HG02938 (cell line): ENCODE data around the gene KSR2.
"Not testable (repeated sequence)": the region's sequence is repeated elsewhere in the genome, so short reads cannot be mapped to it uniquely, and the experiment has no call there.

ENCODE experiments used
- ATAC-seq: cut with Tn5 transposase; IDR thresholded peaks from one replicate; pipeline ENCODE4 v1.9.1; 2021; ENCODE audit warnings: mild to moderate bottlenecking, moderate library complexity; ENCODE audit not compliant: unreplicated experiment

The KSR2 gene

GRCh38 chr12:117892441-117892840, 76.3 kb downstream of the KSR2 start:
- ATAC-seq = no peak

GRCh38 chr12:117891265-117891664, 77.5 kb downstream of the KSR2 start:
- ATAC-seq = not testable (repeated sequence)

GRCh38 chr12:117890644-117891043, 78.1 kb downstream of the KSR2 start:
- ATAC-seq = no peak

GRCh38 chr12:117890137-117890536, 78.7 kb downstream of the KSR2 start:
- ATAC-seq = no peak

GRCh38 chr12:117889098-117889497, 79.7 kb downstream of the KSR2 start:
- ATAC-seq = no peak

- no peak for ATAC-seq
Observed at GRCh38 chr12:117885211-117885610, 83.6 kb downstream of the KSR2 start.

- ATAC-seq = no peak
Observed at GRCh38 chr12:117884161-117884560, 84.6 kb downstream of the KSR2 start.

GRCh38 chr12:117882603-117883184, 86.1 kb downstream of the KSR2 start:
- no peak for ATAC-seq

GRCh38 chr12:117882181-117882580, 86.6 kb downstream of the KSR2 start:
- ATAC-seq = no peak

GRCh38 chr12:117881517-117881916, 87.3 kb downstream of the KSR2 start:
- ATAC-seq = no peak

- ATAC-seq = no peak
Observed at GRCh38 chr12:117878605-117879004, 90.2 kb downstream of the KSR2 start.

GRCh38 chr12:117876436-117876816, 92.4 kb downstream of the KSR2 start:
- ATAC-seq = no peak

- ATAC-seq = peak; percentile 71
Observed at GRCh38 chr12:117875744-117876435, 92.9 kb downstream of the KSR2 start.

- peak; percentile 51 for ATAC-seq
Observed at GRCh38 chr12:117874842-117875434, 93.9 kb downstream of the KSR2 start.

GRCh38 chr12:117874198-117874597, 94.6 kb downstream of the KSR2 start:
- ATAC-seq = not testable (repeated sequence)

GRCh38 chr12:117872546-117873169, 96.1 kb downstream of the KSR2 start:
- ATAC-seq = no peak

- no peak for ATAC-seq
Observed at GRCh38 chr12:117869551-117869950, 99.2 kb downstream of the KSR2 start.

- no peak for ATAC-seq
Observed at GRCh38 chr12:117867348-117867747, 101.4 kb downstream of the KSR2 start.

- ATAC-seq = no peak
Observed at GRCh38 chr12:117865505-117865904, 103.3 kb downstream of the KSR2 start.

GRCh38 chr12:117863002-117863709, 105.6 kb downstream of the KSR2 start:
- no peak for ATAC-seq

- no peak for ATAC-seq
Observed at GRCh38 chr12:117861691-117862090, 107.1 kb downstream of the KSR2 start.
